PC-3 (cell line): ENCODE measurements around the gene UNC50. TPM values are rescaled to one million over a fixed set of nuclear protein-coding genes. Genes with fewer than 3 reads are reported as not detected.
A peak's percentile ranks its signal among the peaks of the same experiment; 100 is the strongest.

Experiments
- ATAC-seq: fragments of 200-7000 bp; cut with Tn5 transposase; 2 replicates; pipeline ENCODE4 v1.9.1; 2020; ENCODE audit warnings: mild to moderate bottlenecking, moderate library complexity
- BruUV-seq: library from RNA; stranded (reverse); fragments of 400-500 nt; replicated peaks from 2 replicates; lab custom pipeline; 2021; lab: Mats Ljungman, UMichigan
- CTCF ChIA-PET: fragments of 300-600 bp; sonication (Branson Sonifier 250); formaldehyde crosslinking; loops from one replicate; lab custom pipeline; 2022; ENCODE audit warnings: antibody characterized with exemption; lab: Charles Lee
- POLR2A ChIA-PET: fragments of 300-600 bp; sonication (Branson Sonifier 250); formaldehyde crosslinking; loops from one replicate; lab custom pipeline; 2022; ENCODE audit warnings: antibody characterized with exemption; ENCODE audit not compliant: unreplicated experiment; lab: Charles Lee
- DNase-seq: peaks from one replicate; pipeline ENCODE4 v3.0.0-alpha.2; 2015
- H2AFZ ChIP-seq: fragments of 300-600 bp; sonication (generic); 2 replicates; pipeline ENCODE4 v1.6.0; 2016; ENCODE audit warnings: antibody characterized with exemption, low read length
- H3F3A ChIP-seq: fragments of 300-600 bp; sonication (generic); one replicate; pipeline ENCODE4 v1.6.0; 2017; ENCODE audit warnings: antibody characterized with exemption, low read length, control low read depth, mild to moderate bottlenecking; ENCODE audit not compliant: unreplicated experiment
- H3K27ac ChIP-seq: fragments of 300-600 bp; sonication (generic); 2 replicates; pipeline ENCODE4 v1.5.1; 2016; ENCODE audit warnings: mild to moderate bottlenecking, low read length
- H3K27me3 ChIP-seq: fragments of 300-600 bp; sonication (generic); 2 replicates; pipeline ENCODE4 v1.6.1; 2016; ENCODE audit warnings: low read length, mixed read lengths
- H3K36me3 ChIP-seq: fragments of 300-600 bp; sonication (generic); 2 replicates; pipeline ENCODE4 v1.6.1; 2016; ENCODE audit warnings: low read depth, mixed run types, low read length, mixed read lengths
- H3K4me1 ChIP-seq: fragments of 300-600 bp; sonication (generic); 2 replicates; pipeline ENCODE4 v1.5.1; 2016; ENCODE audit warnings: low read length; ENCODE audit not compliant: insufficient read depth
- H3K4me2 ChIP-seq: fragments of 300-600 bp; sonication (generic); 2 replicates; pipeline ENCODE4 v1.6.0; 2016; ENCODE audit warnings: low read length
- H3K4me3 ChIP-seq: fragments of 300-600 bp; sonication (generic); 2 replicates; pipeline ENCODE4 v1.5.1; 2016; ENCODE audit warnings: mild to moderate bottlenecking, low read length, mixed read lengths
- H3K79me2 ChIP-seq: fragments of 300-600 bp; sonication (generic); 2 replicates; pipeline ENCODE4 v1.6.1; 2017; ENCODE audit warnings: low read length, mixed read lengths
- H3K9ac ChIP-seq: fragments of 300-600 bp; sonication (generic); 2 replicates; pipeline ENCODE4 v1.6.0; 2016; ENCODE audit warnings: mild to moderate bottlenecking, low read length
- H3K9me2 ChIP-seq: fragments of 300-600 bp; sonication (generic); replicated peaks from 2 replicates; pipeline ENCODE4 v1.6.1; 2016; ENCODE audit warnings: mixed run types, low read length, mixed read lengths
- H3K9me3 ChIP-seq: fragments of 300-600 bp; sonication (generic); 2 replicates; pipeline ENCODE4 v1.6.1; 2016; ENCODE audit warnings: low read length, mixed read lengths
- H4K20me1 ChIP-seq: fragments of 300-600 bp; sonication (generic); 2 replicates; pipeline ENCODE4 v1.6.1; 2016; ENCODE audit warnings: low read length, mixed read lengths
- EZH2 ChIP-seq: fragments of 300-600 bp; sonication (generic); IDR thresholded peaks from one replicate; pipeline ENCODE4 v1.6.1; 2017; ENCODE audit warnings: antibody characterized with exemption, mild to moderate bottlenecking, low read length; ENCODE audit not compliant: unreplicated experiment
- EZH2phosphoT487 ChIP-seq: fragments of 300-600 bp; sonication (generic); IDR thresholded peaks from 2 replicates; pipeline ENCODE4 v1.6.1; 2018; ENCODE audit warnings: mild to moderate bottlenecking, antibody characterized with exemption, low read length, borderline replicate concordance
- intact Hi-C: fragments of 100-400 bp; cut with micrococcal nuclease; formaldehyde crosslinking; loops from 2 replicates; pipeline ENCODE4 v1.9.0; 2023
- total RNA-seq: library from RNA; depleted of rRNA; stranded (reverse); fragments of >200 nt; gene quantifications from 2 replicates; pipeline ENCODE4 v1.2.3, GENCODE V29; 2014
- TF ChIP-seq, protein P1 (sequence below): fragments of 300-600 bp; sonication (generic); conservative IDR thresholded peaks from 2 replicates; pipeline ENCODE4 v1.5.1; 2017; ENCODE audit warnings: antibody characterized with exemption, low read depth, mild to moderate bottlenecking, low read length

The UNC50 gene
- total RNA-seq, 1 experiment from 2014 or later = 26.0 TPM

- no peaks in the 10 kb centered on the region for H4K20me1 ChIP-seq
- H3K9ac ChIP-seq = no peak overlapping the region
- intact Hi-C loops = no loop called here
- H3K27ac ChIP-seq = no peak overlapping the region
- no peak for DNase-seq
- CTCF ChIA-PET = no interaction called here
- no peaks in the 10 kb centered on the region for H3K27me3 ChIP-seq
- H3K4me1 ChIP-seq = no peaks in the 10 kb centered on the region
- no peaks in the 10 kb centered on the region for H3K79me2 ChIP-seq
- H3K4me2 ChIP-seq = no peak overlapping the region
- H3K36me3 ChIP-seq = no peaks in the 10 kb centered on the region
- TF ChIP-seq EZH2phosphoT487 = no peak
- TF ChIP-seq EZH2 = no peak
- TF ChIP-seq, protein P1, sequence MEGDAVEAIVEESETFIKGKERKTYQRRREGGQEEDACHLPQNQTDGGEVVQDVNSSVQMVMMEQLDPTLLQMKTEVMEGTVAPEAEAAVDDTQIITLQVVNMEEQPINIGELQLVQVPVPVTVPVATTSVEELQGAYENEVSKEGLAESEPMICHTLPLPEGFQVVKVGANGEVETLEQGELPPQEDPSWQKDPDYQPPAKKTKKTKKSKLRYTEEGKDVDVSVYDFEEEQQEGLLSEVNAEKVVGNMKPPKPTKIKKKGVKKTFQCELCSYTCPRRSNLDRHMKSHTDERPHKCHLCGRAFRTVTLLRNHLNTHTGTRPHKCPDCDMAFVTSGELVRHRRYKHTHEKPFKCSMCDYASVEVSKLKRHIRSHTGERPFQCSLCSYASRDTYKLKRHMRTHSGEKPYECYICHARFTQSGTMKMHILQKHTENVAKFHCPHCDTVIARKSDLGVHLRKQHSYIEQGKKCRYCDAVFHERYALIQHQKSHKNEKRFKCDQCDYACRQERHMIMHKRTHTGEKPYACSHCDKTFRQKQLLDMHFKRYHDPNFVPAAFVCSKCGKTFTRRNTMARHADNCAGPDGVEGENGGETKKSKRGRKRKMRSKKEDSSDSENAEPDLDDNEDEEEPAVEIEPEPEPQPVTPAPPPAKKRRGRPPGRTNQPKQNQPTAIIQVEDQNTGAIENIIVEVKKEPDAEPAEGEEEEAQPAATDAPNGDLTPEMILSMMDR = peak; percentile 38; the same call in 1 of the 2 replicates
- no peak overlapping the region for H3K4me3 ChIP-seq
- no peak overlapping the region for H2AFZ ChIP-seq
- POLR2A ChIA-PET = no interaction called here
- ATAC-seq = no peak
- BruUV-seq = no TSS peak
- no peaks in the 10 kb centered on the region for H3K9me2 ChIP-seq
- no peaks in the 10 kb centered on the region for H3F3A ChIP-seq
- no peaks in the 10 kb centered on the region for H3K9me3 ChIP-seq
Measured at GRCh38 chr2:98577313-98577712, 31.1 kb upstream of the UNC50 start.

DNA sequence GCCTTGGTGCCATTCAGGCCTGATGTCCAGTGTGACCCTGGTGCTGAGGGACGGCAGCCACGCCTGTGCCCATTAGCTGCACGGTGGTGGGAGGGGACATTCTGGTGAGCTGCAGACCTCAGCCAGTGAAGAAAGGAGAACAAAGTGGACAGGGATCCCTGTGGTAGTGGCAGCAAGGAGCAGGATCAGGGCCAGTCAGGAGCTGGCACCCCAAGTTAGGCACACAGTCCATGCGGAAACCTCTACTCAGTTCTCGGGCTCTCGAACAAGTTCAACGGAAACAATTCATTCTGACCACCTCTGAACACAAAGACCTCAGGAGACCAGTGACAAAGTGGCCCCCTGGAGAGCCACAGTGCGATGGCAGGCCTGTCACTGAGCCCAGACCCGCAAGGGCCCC lies 30.2 kb upstream of the UNC50 start:
- Histone ChIP-seq H2AFZ (no peak overlapping the region), H3K4me3 (no peak overlapping the region), H4K20me1 (no peaks in the 10 kb centered on the region), H3K27ac (no peak overlapping the region), H3K4me2 (no peak overlapping the region), H3K4me1 (no peaks in the 10 kb centered on the region), H3K27me3 (no peaks in the 10 kb centered on the region), H3K9me2 (no peaks in the 10 kb centered on the region), H3K79me2 (no peaks in the 10 kb centered on the region), H3K9ac (no peak overlapping the region), H3F3A (no peaks in the 10 kb centered on the region), H3K9me3 (no peaks in the 10 kb centered on the region), H3K36me3 (no peaks in the 10 kb centered on the region)
- TF ChIP-seq EZH2 (no peak), EZH2phosphoT487 (no peak)
- TF ChIP-seq, protein P1 = no peak
- ChIA-PET CTCF (no interaction called here), POLR2A (no interaction called here)
- ATAC-seq (no peak), DNase-seq (no peak)
- no TSS peak for BruUV-seq
- intact Hi-C loops = no loop called here

DNA sequence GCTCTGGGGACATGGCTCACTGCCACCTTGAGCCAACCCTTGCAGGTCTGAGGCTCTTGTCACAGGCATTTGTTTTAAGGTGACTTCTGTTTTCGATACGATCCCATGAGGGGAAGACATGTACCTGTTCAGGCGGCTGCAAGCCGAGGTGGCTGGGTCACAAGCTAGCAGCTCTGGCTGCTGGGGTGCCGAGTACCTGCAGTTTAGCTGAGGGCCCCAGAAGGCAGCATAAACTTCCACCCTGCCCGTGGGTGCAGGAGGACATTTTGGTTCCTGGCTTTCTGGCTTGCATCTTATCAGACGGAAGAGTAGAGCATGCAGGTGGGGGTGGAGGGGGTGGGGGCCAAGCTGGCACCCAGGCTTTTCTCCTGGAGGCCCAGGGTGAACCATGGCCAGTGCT lies 28.5 kb upstream of the UNC50 start:
- H3K4me1 ChIP-seq = no peaks in the 10 kb centered on the region
- no peaks in the 10 kb centered on the region for H4K20me1 ChIP-seq
- no peak overlapping the region for H3K4me3 ChIP-seq
- intact Hi-C loops = no loop called here
- H2AFZ ChIP-seq = no peak overlapping the region
- no peak overlapping the region for H3K4me2 ChIP-seq
- CTCF ChIA-PET = no interaction called here
- BruUV-seq = no TSS peak
- TF ChIP-seq, protein P1 = no peak
- TF ChIP-seq EZH2phosphoT487 = no peak
- no peak for TF ChIP-seq EZH2
- no peaks in the 10 kb centered on the region for H3F3A ChIP-seq
- H3K9ac ChIP-seq = no peak overlapping the region
- H3K36me3 ChIP-seq = no peaks in the 10 kb centered on the region; the same call in 1 of the 2 replicates
- no peak overlapping the region for H3K27ac ChIP-seq
- no peaks in the 10 kb centered on the region for H3K9me3 ChIP-seq
- H3K9me2 ChIP-seq = no peaks in the 10 kb centered on the region
- no peak for DNase-seq
- POLR2A ChIA-PET = no interaction called here
- H3K79me2 ChIP-seq = no peaks in the 10 kb centered on the region
- no peaks in the 10 kb centered on the region for H3K27me3 ChIP-seq
- no peak for ATAC-seq
